Lung microvascular endothelial cell (primary cell): ENCODE results near the gene EFNB3. TPM values are rescaled to one million over a fixed set of nuclear protein-coding genes. Genes with fewer than 3 reads are reported as not detected.

Source experiments
- total RNA-seq: library from RNA; depleted of rRNA; stranded (reverse); fragments of >200 nt; gene quantifications from 2 replicates; pipeline ENCODE4 v1.2.1, GENCODE V29; 2014

Gene EFNB3
- total RNA-seq, 1 donor from 2014 or later = 0.20 TPM

Other genes starting within 250 kb of the EFNB3 start
- 6.3 and 8.5 TPM in 2 replicates for gene ZBTB4, start 225.6 kb upstream of the EFNB3 start, total RNA-seq
- not detected in 2 replicates for gene SLC35G6, start 223.8 kb upstream of the EFNB3 start, total RNA-seq
- gene POLR2A, start 220.8 kb upstream of the EFNB3 start, total RNA-seq = 56.0 and 70.0 TPM in 2 replicates
- gene TNFSF12, start 156.1 kb upstream of the EFNB3 start, total RNA-seq = 4.4 and 4.8 TPM in 2 replicates
- gene TNFSF13, start 146.5 kb upstream of the EFNB3 start, total RNA-seq = 0.20 and 0.65 TPM in 2 replicates
- gene SENP3, start 143.3 kb upstream of the EFNB3 start, total RNA-seq = 52.3 and 81.5 TPM in 2 replicates
- gene CD68, start 125.6 kb upstream of the EFNB3 start, total RNA-seq = 0.40 and 0.44 TPM in 2 replicates
- gene MPDU1, start 121.3 kb upstream of the EFNB3 start, total RNA-seq = 56.7 and 72.2 TPM in 2 replicates
- gene SOX15, start 115.1 kb upstream of the EFNB3 start, total RNA-seq = not detected in 2 replicates
- 25.9 and 36.3 TPM in 2 replicates for gene FXR2, start 90.3 kb upstream of the EFNB3 start, total RNA-seq
- gene SAT2, start 77.4 kb upstream of the EFNB3 start, total RNA-seq = 25.7 and 33.3 TPM in 2 replicates
- 0.20 and 0.22 TPM in 2 replicates for gene SHBG, start 75.1 kb upstream of the EFNB3 start, total RNA-seq
- gene ATP1B2, start 54.3 kb upstream of the EFNB3 start, total RNA-seq = not detected in 2 replicates
- gene TP53, start 17.7 kb upstream of the EFNB3 start, total RNA-seq = 27.8 and 37.0 TPM in 2 replicates
- gene WRAP53, start 16.7 kb upstream of the EFNB3 start, total RNA-seq = 6.1 and 6.9 TPM in 2 replicates
- under 0.01 and 0.20 TPM in 2 replicates for gene DNAH2, start 12.5 kb downstream of the EFNB3 start, total RNA-seq
- gene KDM6B, start 129.0 kb downstream of the EFNB3 start, total RNA-seq = 1.3 and 1.8 TPM in 2 replicates
- gene TMEM88, start 149.9 kb downstream of the EFNB3 start, total RNA-seq = 7.1 and 22.7 TPM in 2 replicates
- gene NAA38, start 152.4 kb downstream of the EFNB3 start, total RNA-seq = 152 and 178 TPM in 2 replicates
- gene CYB5D1, start 152.8 kb downstream of the EFNB3 start, total RNA-seq = 4.6 and 5.6 TPM in 2 replicates
- gene CHD3, start 183.6 kb downstream of the EFNB3 start, total RNA-seq = 58.0 and 58.7 TPM in 2 replicates
- gene RNF227, start 211.1 kb downstream of the EFNB3 start, total RNA-seq = 0.44 and 0.79 TPM in 2 replicates
- gene KCNAB3, start 224.7 kb downstream of the EFNB3 start, total RNA-seq = 0.22 and 0.40 TPM in 2 replicates
- 48.8 and 54.7 TPM in 2 replicates for gene TRAPPC1, start 226.7 kb downstream of the EFNB3 start, total RNA-seq
- 10.5 and 11.9 TPM in 2 replicates for gene CNTROB, start 227.0 kb downstream of the EFNB3 start, total RNA-seq